ENCODE data around the gene FOXN3. TPM values are rescaled to one million over a fixed set of nuclear protein-coding genes. Genes with fewer than 3 reads are reported as not detected.

The FOXN3 gene
- polyA plus RNA-seq, 1 donor (not counting 4 experiments of a cell fraction or from before 2014, with no cell fraction given): 10.2 TPM

DNA sequence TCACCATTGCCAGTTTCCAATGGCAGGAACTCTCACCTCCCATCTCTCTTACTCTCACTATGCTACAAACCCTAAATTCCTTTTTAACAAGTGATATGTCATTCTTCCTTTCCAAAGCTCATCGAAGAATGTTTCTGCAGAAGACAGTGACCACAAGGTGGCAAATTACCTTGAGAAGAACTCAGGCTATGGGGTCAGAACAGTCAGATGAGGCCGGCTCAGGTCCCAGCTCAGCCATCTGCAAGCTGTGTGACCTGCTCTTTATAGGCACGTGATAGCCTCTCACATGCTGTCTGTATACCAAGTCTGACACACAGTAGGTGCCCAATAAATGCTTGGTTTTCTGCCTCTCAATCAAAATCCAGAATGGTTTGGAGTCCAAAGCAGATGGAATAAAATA lies 80.7 kb downstream of the FOXN3 start:
- Histone ChIP-seq H3K9ac (ENCODE audit: control insufficient read depth, extremely low read depth, insufficient read depth, low read length) (no peak overlapping the region), H3K4me2 (ENCODE audit: control insufficient read depth, extremely low read depth, insufficient read depth, low read depth, low read length) (no peak overlapping the region), H3K36me3 (ENCODE audit: control insufficient read depth in 2 of 2, extremely low read depth in 1 of 2, insufficient read depth in 2 of 2, low read length in 2 of 2) (no peaks in the 10 kb centered on the region), H3K9me3 (ENCODE audit: control insufficient read depth, low read depth, low read length) (no peaks in the 10 kb centered on the region), H3K27me3 (ENCODE audit: control insufficient read depth, extremely low read depth, insufficient read depth, low read length) (no peaks in the 10 kb centered on the region), H3K27ac (ENCODE audit: control insufficient read depth, insufficient read depth, low read length) (no peak overlapping the region), H3K9me1 (ENCODE audit: control insufficient read depth, extremely low read depth, insufficient read depth, low read length) (peaks cover 3% of the 10 kb centered on the region), H3K4me1 (ENCODE audit: control insufficient read depth, extremely low read depth, insufficient read depth, low read length) (peaks cover 14% of the 10 kb centered on the region), H4K20me1 (ENCODE audit: control insufficient read depth, extremely low read depth, insufficient read depth, low read length) (no peaks in the 10 kb centered on the region), H3K79me2 (ENCODE audit: control insufficient read depth, insufficient read depth, low read length) (no peaks in the 10 kb centered on the region), H2AFZ (ENCODE audit: control insufficient read depth, low read length) (no peak overlapping the region), H3K4me3 (ENCODE audit: control insufficient read depth in 2 of 3, extremely low read depth in 1 of 3, insufficient read depth in 2 of 3, low read depth in 1 of 3, low read length in 3 of 3) (no peak overlapping the region)
- FAIRE-seq (no peak), DNase-seq (ENCODE audit: low read depth, low spot score) (no peak)
- TF ChIP-seq, protein P1, sequence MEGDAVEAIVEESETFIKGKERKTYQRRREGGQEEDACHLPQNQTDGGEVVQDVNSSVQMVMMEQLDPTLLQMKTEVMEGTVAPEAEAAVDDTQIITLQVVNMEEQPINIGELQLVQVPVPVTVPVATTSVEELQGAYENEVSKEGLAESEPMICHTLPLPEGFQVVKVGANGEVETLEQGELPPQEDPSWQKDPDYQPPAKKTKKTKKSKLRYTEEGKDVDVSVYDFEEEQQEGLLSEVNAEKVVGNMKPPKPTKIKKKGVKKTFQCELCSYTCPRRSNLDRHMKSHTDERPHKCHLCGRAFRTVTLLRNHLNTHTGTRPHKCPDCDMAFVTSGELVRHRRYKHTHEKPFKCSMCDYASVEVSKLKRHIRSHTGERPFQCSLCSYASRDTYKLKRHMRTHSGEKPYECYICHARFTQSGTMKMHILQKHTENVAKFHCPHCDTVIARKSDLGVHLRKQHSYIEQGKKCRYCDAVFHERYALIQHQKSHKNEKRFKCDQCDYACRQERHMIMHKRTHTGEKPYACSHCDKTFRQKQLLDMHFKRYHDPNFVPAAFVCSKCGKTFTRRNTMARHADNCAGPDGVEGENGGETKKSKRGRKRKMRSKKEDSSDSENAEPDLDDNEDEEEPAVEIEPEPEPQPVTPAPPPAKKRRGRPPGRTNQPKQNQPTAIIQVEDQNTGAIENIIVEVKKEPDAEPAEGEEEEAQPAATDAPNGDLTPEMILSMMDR (optimal IDR thresholded peaks at IDR 0.05 in 1 of 3, IDR thresholded peaks at IDR 0.05 in 1 of 3, conservative IDR thresholded peaks at IDR 0.05 in 1 of 3; ENCODE audit: extremely low read depth in 1 of 3, insufficient read depth in 2 of 3, low read length in 3 of 3): no peak
- no peak for TF ChIP-seq EZH2 (IDR thresholded peaks at IDR 0.05; ENCODE audit: low read length)
- dilution Hi-C loops (cut with MboI; ENCODE audit: extremely low pct_ligation_motif_present, low sequenced_read_pairs): no loop called here

DNA sequence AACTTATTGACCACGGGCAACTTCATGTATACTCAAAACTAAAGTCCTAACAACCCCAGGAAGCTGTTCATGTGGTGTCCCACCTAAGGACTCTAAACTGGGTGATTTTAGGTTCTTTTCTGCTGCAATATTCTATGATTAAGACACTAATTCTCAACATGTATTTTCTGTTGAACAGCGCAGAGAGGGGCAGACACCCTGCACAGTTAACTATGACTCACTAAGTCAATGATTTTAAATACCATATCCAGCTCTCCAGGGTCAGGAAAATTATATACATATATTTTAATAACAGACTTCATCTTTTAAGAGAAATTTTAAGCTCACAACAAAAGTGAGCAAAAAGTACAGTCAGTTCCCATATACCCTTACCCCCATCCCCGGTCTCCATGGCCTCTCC lies 85.0 kb downstream of the FOXN3 start:
- no peak overlapping the region for H3K4me2 ChIP-seq (ENCODE audit: control insufficient read depth, extremely low read depth, insufficient read depth, low read depth, low read length)

More for the DNA sequence above, 85.0 kb downstream of the FOXN3 start:
- Histone ChIP-seq H3K27me3 (ENCODE audit: control insufficient read depth, extremely low read depth, insufficient read depth, low read length) (no peaks in the 10 kb centered on the region), H3K9me3 (ENCODE audit: control insufficient read depth, low read depth, low read length) (no peaks in the 10 kb centered on the region), H4K20me1 (ENCODE audit: control insufficient read depth, extremely low read depth, insufficient read depth, low read length) (no peaks in the 10 kb centered on the region), H3K4me1 (ENCODE audit: control insufficient read depth, extremely low read depth, insufficient read depth, low read length) (no peaks in the 10 kb centered on the region), H3K36me3 (ENCODE audit: control insufficient read depth in 2 of 2, extremely low read depth in 1 of 2, insufficient read depth in 2 of 2, low read length in 2 of 2) (no peaks in the 10 kb centered on the region), H2AFZ (ENCODE audit: control insufficient read depth, low read length) (no peak overlapping the region), H3K4me3 (ENCODE audit: control insufficient read depth in 2 of 3, extremely low read depth in 1 of 3, insufficient read depth in 2 of 3, low read depth in 1 of 3, low read length in 3 of 3) (no peak overlapping the region), H3K9me1 (ENCODE audit: control insufficient read depth, extremely low read depth, insufficient read depth, low read length) (no peaks in the 10 kb centered on the region), H3K27ac (ENCODE audit: control insufficient read depth, insufficient read depth, low read length) (no peak overlapping the region), H3K9ac (ENCODE audit: control insufficient read depth, extremely low read depth, insufficient read depth, low read length) (no peak overlapping the region), H3K79me2 (ENCODE audit: control insufficient read depth, insufficient read depth, low read length) (no peaks in the 10 kb centered on the region)
- DNase-seq (ENCODE audit: low read depth, low spot score): no peak
- FAIRE-seq: no peak
- no peak for TF ChIP-seq EZH2 (IDR thresholded peaks at IDR 0.05; ENCODE audit: low read length)
- TF ChIP-seq, protein P1 (optimal IDR thresholded peaks at IDR 0.05 in 1 of 3, IDR thresholded peaks at IDR 0.05 in 1 of 3, conservative IDR thresholded peaks at IDR 0.05 in 1 of 3; ENCODE audit: extremely low read depth in 1 of 3, insufficient read depth in 2 of 3, low read length in 3 of 3): no peak
- dilution Hi-C loops (cut with MboI; ENCODE audit: extremely low pct_ligation_motif_present, low sequenced_read_pairs): no loop called here
